Mesendoderm (in vitro differentiated cells): ENCODE data around the gene FIZ1.

ENCODE experiments used
- DNase-seq: peaks from one replicate; pipeline ENCODE4 v3.0.0; 2013
- H2AK5ac ChIP-seq: 2 replicates; pipeline ENCODE4 v1.6.1; 2013; ENCODE audit warnings: low read length, inconsistent platforms
- H2BK120ac ChIP-seq: 2 replicates; pipeline ENCODE4 v1.6.1; 2013; ENCODE audit warnings: low read depth, mild to moderate bottlenecking, low read length, moderate library complexity, mixed read lengths
- H2BK15ac ChIP-seq: replicated peaks from 2 replicates; pipeline ENCODE4 v1.6.1; 2013; ENCODE audit warnings: low read depth, mild to moderate bottlenecking, moderate library complexity
- H2BK5ac ChIP-seq: 2 replicates; pipeline ENCODE4 v1.6.1; 2013; ENCODE audit warnings: low read length, inconsistent platforms
- H3K18ac ChIP-seq: 2 replicates; pipeline ENCODE4 v1.6.1; 2013; ENCODE audit warnings: mild to moderate bottlenecking, low read length, mixed read lengths
- H3K23ac ChIP-seq: one replicate; pipeline ENCODE4 v1.6.1; 2013; ENCODE audit warnings: low read length
- H3K27ac ChIP-seq: 2 replicates; pipeline ENCODE4 v1.5.1; 2013; ENCODE audit warnings: low read depth, mild to moderate bottlenecking, inconsistent platforms, low read length, moderate library complexity
- H3K27me3 ChIP-seq: 2 replicates; pipeline ENCODE4 v1.6.1; 2013; ENCODE audit warnings: low read length, control low read depth, mild to moderate bottlenecking, inconsistent platforms; ENCODE audit not compliant: insufficient read depth, poor library complexity
- H3K36me3 ChIP-seq: 2 replicates; pipeline ENCODE4 v1.6.1; 2013; ENCODE audit warnings: low read length, inconsistent platforms; ENCODE audit not compliant: control insufficient read depth, insufficient read depth
- H3K4ac ChIP-seq: one replicate; pipeline ENCODE4 v1.6.1; 2013; ENCODE audit warnings: low read depth, mild to moderate bottlenecking, low read length, moderate library complexity
- H3K4me1 ChIP-seq: 2 replicates; pipeline ENCODE4 v1.6.1; 2013; ENCODE audit warnings: low read depth, low read length, inconsistent platforms; ENCODE audit not compliant: control insufficient read depth
- H3K4me2 ChIP-seq: 2 replicates; pipeline ENCODE4 v1.6.1; 2013; ENCODE audit warnings: low read length
- H3K4me3 ChIP-seq: 2 replicates; pipeline ENCODE4 v1.5.1; 2013; ENCODE audit warnings: mild to moderate bottlenecking, low read length
- H3K56ac ChIP-seq: one replicate; pipeline ENCODE4 v1.6.1; 2013; ENCODE audit warnings: low read length
- H3K79me1 ChIP-seq: 2 replicates; pipeline ENCODE4 v1.6.1; 2013; ENCODE audit warnings: low read length, inconsistent platforms
- H3K79me2 ChIP-seq: 2 replicates; pipeline ENCODE4 v1.6.1; 2013; ENCODE audit warnings: mild to moderate bottlenecking, low read length; ENCODE audit not compliant: control insufficient read depth, insufficient read depth
- H3K9ac ChIP-seq: 2 replicates; pipeline ENCODE4 v1.6.1; 2013; ENCODE audit warnings: low read length, inconsistent platforms
- H4K5ac ChIP-seq: one replicate; pipeline ENCODE4 v1.6.1; 2013; ENCODE audit warnings: low read length
- H4K8ac ChIP-seq: one replicate; pipeline ENCODE4 v1.6.1; 2013; ENCODE audit warnings: low read depth, mild to moderate bottlenecking, control low read depth, low read length, moderate library complexity
- whole genome bisulfite sequencing: extraction: QIAGEN DNeasy Blood & Tissue Kit; methylation state at CpG from one replicate; pipeline ENCODE4 v1.1.7; 2013; ENCODE audit warnings: low lambda C conversion rate, missing lambda C conversion rate; ENCODE audit not compliant: insufficient coverage; ENCODE audit errors: extremely low coverage; 5-methylcytosine and 5-hydroxymethylcytosine counted together

FIZ1 gene

GRCh38 chr19:55621673-55622231, 22.4 kb upstream of the FIZ1 start:
- Histone ChIP-seq H2BK15ac (no peak overlapping the region), H3K4me1 (no peaks in the 10 kb centered on the region), H3K23ac (no peak overlapping the region), H4K5ac (no peak overlapping the region), H3K9ac (no peak overlapping the region), H4K8ac (no peak overlapping the region), H3K27ac (no peak overlapping the region), H3K18ac (no peak overlapping the region), H3K4me2 (no peak overlapping the region), H3K79me1 (peaks cover 3% of the 10 kb centered on the region), H2BK5ac (no peak overlapping the region), H3K4ac (no peak overlapping the region), H2AK5ac (no peak overlapping the region), H3K79me2 (no peaks in the 10 kb centered on the region), H2BK120ac (no peak overlapping the region), H3K36me3 (peaks cover 2% of the 10 kb centered on the region), H3K56ac (no peak overlapping the region), H3K27me3 (no peaks in the 10 kb centered on the region), H3K4me3 (no peak overlapping the region)
- DNase-seq, result no peak
- WGBS, result no CpG with 5 or more reads among the region's 55 CpGs

GRCh38 chr19:55621205-55621672, 21.9 kb upstream of the FIZ1 start:
- H2BK15ac ChIP-seq, result no peak overlapping the region
- no peak overlapping the region for H3K4ac ChIP-seq
- H3K79me1 ChIP-seq, result peaks cover 3% of the 10 kb centered on the region
- H3K23ac ChIP-seq, result no peak overlapping the region
- no peak overlapping the region for H4K8ac ChIP-seq
- DNase-seq, result no peak
- H3K56ac ChIP-seq, result no peak overlapping the region
- no peak overlapping the region for H3K27ac ChIP-seq
- no peak overlapping the region for H2AK5ac ChIP-seq
- no peaks in the 10 kb centered on the region for H3K27me3 ChIP-seq
- H3K4me2 ChIP-seq, result no peak overlapping the region
- no peak overlapping the region for H2BK5ac ChIP-seq
- H3K79me2 ChIP-seq, result no peaks in the 10 kb centered on the region
- no CpG with 5 or more reads among the region's 9 CpGs for WGBS
- peaks cover 2% of the 10 kb centered on the region for H3K36me3 ChIP-seq
- no peaks in the 10 kb centered on the region for H3K4me1 ChIP-seq
- H3K9ac ChIP-seq, result no peak overlapping the region
- H3K4me3 ChIP-seq, result no peak overlapping the region
- H2BK120ac ChIP-seq, result no peak overlapping the region
- H3K18ac ChIP-seq, result no peak overlapping the region
- H4K5ac ChIP-seq, result no peak overlapping the region

GRCh38 chr19:55620410-55621204, 21.3 kb upstream of the FIZ1 start:
- Histone ChIP-seq H3K27me3 (no peaks in the 10 kb centered on the region), H4K5ac (no peak overlapping the region), H3K79me1 (peaks cover 3% of the 10 kb centered on the region), H4K8ac (no peak overlapping the region), H3K4me1 (no peaks in the 10 kb centered on the region), H2BK120ac (no peak overlapping the region), H3K79me2 (no peaks in the 10 kb centered on the region), H3K56ac (no peak overlapping the region), H2AK5ac (no peak overlapping the region), H3K36me3 (peaks cover 2% of the 10 kb centered on the region), H2BK15ac (no peak overlapping the region), H3K4me3 (no peak overlapping the region), H3K23ac (no peak overlapping the region), H3K18ac (no peak overlapping the region), H3K4me2 (no peak overlapping the region), H3K27ac (no peak overlapping the region), H3K9ac (no peak overlapping the region), H2BK5ac (no peak overlapping the region), H3K4ac (no peak overlapping the region)
- WGBS, result no CpG with 5 or more reads among the region's 12 CpGs
- DNase-seq, result no peak

GRCh38 chr19:55619286-55619685, 20.0 kb upstream of the FIZ1 start:
- H3K4me1 ChIP-seq, result no peaks in the 10 kb centered on the region
- no peak overlapping the region for H2BK15ac ChIP-seq
- no peak overlapping the region for H2BK120ac ChIP-seq
- no peak overlapping the region for H3K4me2 ChIP-seq
- H3K4me3 ChIP-seq, result no peak overlapping the region
- H3K9ac ChIP-seq, result no peak overlapping the region
- no peak overlapping the region for H3K18ac ChIP-seq
- H4K8ac ChIP-seq, result no peak overlapping the region
- peaks cover 3% of the 10 kb centered on the region for H3K79me1 ChIP-seq
- DNase-seq, result no peak
- H3K56ac ChIP-seq, result no peak overlapping the region
- no peaks in the 10 kb centered on the region for H3K27me3 ChIP-seq
- H3K79me2 ChIP-seq, result no peaks in the 10 kb centered on the region
- no peak overlapping the region for H2BK5ac ChIP-seq
- no peak overlapping the region for H2AK5ac ChIP-seq
- WGBS, result no CpG with 5 or more reads among the region's 3 CpGs
- peaks cover 4% of the 10 kb centered on the region for H3K36me3 ChIP-seq
- H3K23ac ChIP-seq, result no peak overlapping the region
- no peak overlapping the region for H3K4ac ChIP-seq
- H4K5ac ChIP-seq, result no peak overlapping the region
- no peak overlapping the region for H3K27ac ChIP-seq

- Histone ChIP-seq H4K5ac (no peak overlapping the region), H2BK5ac (no peak overlapping the region), H3K9ac (no peak overlapping the region), H3K27ac (no peak overlapping the region), H3K56ac (no peak overlapping the region), H2BK15ac (no peak overlapping the region), H2BK120ac (no peak overlapping the region), H2AK5ac (no peak overlapping the region), H3K4me1 (no peaks in the 10 kb centered on the region), H3K79me1 (no peaks in the 10 kb centered on the region), H3K4me3 (no peak overlapping the region), H4K8ac (no peak overlapping the region), H3K4me2 (no peak overlapping the region), H3K18ac (no peak overlapping the region), H3K79me2 (no peaks in the 10 kb centered on the region), H3K36me3 (peaks cover 4% of the 10 kb centered on the region), H3K4ac (no peak overlapping the region), H3K23ac (no peak overlapping the region), H3K27me3 (no peaks in the 10 kb centered on the region)
- DNase-seq, result no peak
- no CpG with 5 or more reads among the region's 7 CpGs for WGBS
Observed at GRCh38 chr19:55618426-55618825, 19.1 kb upstream of the FIZ1 start.
